COLO668 (cell line): ENCODE data around the gene RXFP3.

Source experiments
- DNase-seq: peaks from one replicate; lab custom pipeline; 2025; ENCODE audit not compliant: unreplicated experiment; lab: John Stamatoyannopoulos, UW

RXFP3 gene

DNA sequence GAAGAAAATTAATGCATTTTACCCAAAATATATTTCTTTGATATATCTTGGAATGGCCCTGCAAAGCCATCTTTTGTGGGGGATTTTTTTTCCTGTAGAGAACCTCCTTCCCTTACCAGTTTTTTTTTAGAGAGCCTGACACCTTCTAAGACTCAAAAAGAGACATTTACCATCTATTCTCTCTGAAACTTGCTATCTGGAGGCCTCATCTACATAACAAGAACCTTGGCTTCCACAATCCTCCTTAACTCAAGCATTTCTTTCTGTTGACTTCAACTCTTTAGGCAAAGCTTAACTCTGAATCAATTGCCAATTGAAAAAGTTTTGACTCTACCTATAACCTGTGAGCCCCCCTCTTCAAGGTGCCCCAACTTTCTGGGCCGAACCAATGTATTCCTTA is 42.1 kb downstream of the RXFP3 start:
- no peak for DNase-seq

DNA sequence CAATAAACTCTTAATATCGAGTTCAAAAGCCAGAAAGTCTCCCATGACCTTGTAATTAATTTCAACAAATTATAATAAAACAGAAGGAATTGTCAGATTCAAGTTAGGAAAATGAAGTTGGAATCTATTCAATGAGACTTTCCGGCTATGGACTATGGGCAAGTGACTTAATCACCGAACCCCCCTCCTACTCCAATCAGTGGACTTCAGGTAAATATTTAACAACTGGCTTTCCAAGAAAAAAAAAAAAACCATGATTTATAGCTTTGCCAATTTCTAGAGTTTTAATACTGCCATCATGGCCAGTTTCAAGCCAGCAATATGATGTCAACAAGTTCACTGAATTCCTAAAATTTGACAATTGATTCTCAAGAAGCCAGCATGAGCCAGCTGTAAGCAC is 43.8 kb downstream of the RXFP3 start:
- DNase-seq, result no peak

DNA sequence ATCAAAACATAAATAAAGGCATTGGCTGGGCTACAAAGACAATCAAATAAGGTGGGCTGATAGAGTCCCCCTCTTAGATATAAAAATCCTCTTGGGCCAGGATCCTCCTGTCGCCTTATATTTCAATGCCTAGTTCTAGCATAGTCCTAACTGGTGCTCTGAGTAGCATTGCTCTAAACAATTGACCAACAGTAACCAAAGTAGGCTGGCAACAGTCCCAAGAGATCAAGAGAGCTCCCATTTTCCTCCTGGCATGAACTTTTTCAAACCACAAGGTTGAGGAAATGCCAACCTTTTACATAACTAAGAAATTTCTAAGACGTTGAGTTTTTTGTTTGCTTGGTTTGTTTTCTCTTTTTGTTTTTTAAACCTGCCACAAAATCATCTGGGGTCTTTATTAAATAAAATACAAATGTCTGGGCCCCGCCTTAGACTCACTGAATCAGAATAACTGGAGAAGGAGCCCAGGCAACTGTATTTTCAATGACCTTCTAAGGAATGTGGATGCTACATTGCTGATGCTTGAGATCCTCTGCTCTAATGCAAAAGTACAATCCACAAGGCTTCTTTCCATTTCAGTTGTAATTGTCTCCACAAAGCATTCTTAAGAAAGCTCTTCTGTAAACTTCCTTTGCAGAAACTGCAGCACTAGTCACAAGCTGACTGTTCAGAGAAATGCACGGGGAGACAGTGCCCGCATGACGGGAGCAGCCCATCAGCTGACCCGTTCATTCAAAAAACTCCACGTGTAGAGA is 45.4 kb downstream of the RXFP3 start:
- no peak for DNase-seq

DNA sequence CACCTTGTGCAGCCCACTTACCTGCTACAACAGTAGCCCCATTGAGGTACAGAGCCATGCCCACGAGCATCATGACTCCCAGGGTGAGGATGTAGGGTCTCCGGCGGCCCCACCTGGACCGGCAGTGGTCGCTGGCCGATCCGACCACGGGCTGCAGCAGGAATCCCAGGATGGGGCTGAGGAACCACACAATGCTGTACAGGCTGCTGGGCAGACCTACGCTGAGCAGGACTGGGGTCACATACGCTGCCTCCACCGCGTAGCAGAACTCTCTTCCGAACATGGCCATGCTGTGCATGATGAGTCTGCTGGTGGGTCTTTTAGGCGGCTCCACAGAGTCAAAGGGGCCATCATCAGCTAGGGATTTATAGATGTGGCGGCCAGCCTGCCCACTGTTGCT is 48.0 kb downstream of the RXFP3 start:
- DNase-seq, result no peak

DNA sequence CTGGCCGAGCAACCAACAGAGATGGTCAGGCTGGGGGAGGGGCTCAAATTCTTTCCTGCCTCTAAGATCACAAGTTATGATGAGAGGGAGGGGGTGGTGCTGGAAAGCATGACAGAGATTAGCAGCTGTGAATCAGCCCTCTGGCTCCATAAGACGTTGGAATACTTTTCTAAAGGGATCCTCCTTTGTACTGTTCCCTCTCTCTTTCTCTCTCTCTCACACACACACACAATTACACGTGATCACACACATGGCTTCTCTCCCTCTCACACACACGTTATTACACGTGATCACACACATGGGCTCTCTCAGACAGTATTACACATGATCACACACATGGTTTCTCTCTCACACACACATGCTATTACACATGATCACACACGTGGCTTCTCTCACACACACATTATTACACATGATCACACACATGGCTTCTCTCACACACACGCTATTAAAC is 48.5 kb downstream of the RXFP3 start, which contains the start of gene SLC45A2:
SLC45A2 (minus strand) TSS at position 23 of the 454 bp plus-strand sequence. CDS start 110 bp downstream, outside the sequence.
- DNase-seq, result no peak

DNA sequence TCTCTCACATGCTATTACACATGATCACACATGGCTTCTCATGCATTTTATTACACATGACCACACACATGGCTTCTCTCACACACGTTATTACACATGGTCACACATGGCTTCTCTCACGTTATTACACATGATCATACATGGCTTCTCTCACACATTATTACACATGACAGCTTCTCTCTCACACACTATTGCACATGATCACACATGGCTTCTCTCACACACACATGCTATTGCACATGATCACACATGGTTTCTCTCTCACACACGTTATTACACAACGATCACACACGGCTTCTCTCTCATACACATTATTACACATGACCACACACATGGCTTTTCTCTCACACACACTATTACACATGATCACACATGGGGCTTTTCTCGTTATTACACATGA is 49.3 kb downstream of the RXFP3 start:
- no peak for DNase-seq
